Calu3 (cell line): ENCODE measurements around the gene CYS1. TPM values are rescaled to one million over a fixed set of nuclear protein-coding genes. Genes with fewer than 3 reads are reported as not detected.

Experiments
- BruUV-seq: library from RNA; stranded (reverse); fragments of 400-500 nt; replicated peaks from 2 replicates; lab custom pipeline; 2021; lab: Mats Ljungman, UMichigan
- CTCF ChIA-PET: fragments of 300-600 bp; sonication (Branson Sonifier 250); formaldehyde crosslinking; loops from one replicate; lab custom pipeline; 2022; ENCODE audit warnings: antibody characterized with exemption; lab: Charles Lee
- DNase-seq: peaks from one replicate; pipeline ENCODE4 v3.0.0; 2022
- H3K27ac Mint-ChIP-seq: one replicate; pipeline ENCODE4 v1.8.0; 2022; ENCODE audit warnings: mixed read lengths; ENCODE audit not compliant: unreplicated experiment
- H3K27me3 Mint-ChIP-seq: one replicate; pipeline ENCODE4 v1.8.0; 2022; ENCODE audit warnings: mixed read lengths; ENCODE audit not compliant: unreplicated experiment
- H3K36me3 Mint-ChIP-seq: one replicate; pipeline ENCODE4 v1.8.0; 2022; ENCODE audit warnings: mild to moderate bottlenecking, moderate library complexity, mixed read lengths; ENCODE audit not compliant: insufficient read depth, unreplicated experiment
- H3K4me1 Mint-ChIP-seq: one replicate; pipeline ENCODE4 v1.8.0; 2022; ENCODE audit warnings: mild to moderate bottlenecking, low read depth, mixed read lengths; ENCODE audit not compliant: unreplicated experiment
- H3K4me3 Mint-ChIP-seq: one replicate; pipeline ENCODE4 v1.8.0; 2022; ENCODE audit warnings: mild to moderate bottlenecking, low read depth, moderate library complexity, mixed read lengths; ENCODE audit not compliant: unreplicated experiment
- H3K9me3 Mint-ChIP-seq: one replicate; pipeline ENCODE4 v1.8.0; 2022; ENCODE audit warnings: low read depth, mixed read lengths; ENCODE audit not compliant: unreplicated experiment
- intact Hi-C: fragments of 100-400 bp; cut with micrococcal nuclease; formaldehyde crosslinking; loops from one replicate; pipeline ENCODE4 v1.10.0; 2022; ENCODE audit not compliant: unreplicated experiment
- total RNA-seq: library from RNA; stranded (reverse); gene quantifications from 2 replicates; pipeline ENCODE4 v1.2.3, GENCODE V29; 2022
- TF ChIP-seq, protein P1 (sequence below): fragments of 200-600 bp; IDR thresholded peaks from one replicate; pipeline ENCODE4 v1.8.0; 2022; ENCODE audit warnings: antibody characterized with exemption; ENCODE audit not compliant: unreplicated experiment

CYS1 gene
- total RNA-seq, 1 experiment from 2014 or later, result 4.8 TPM

DNA sequence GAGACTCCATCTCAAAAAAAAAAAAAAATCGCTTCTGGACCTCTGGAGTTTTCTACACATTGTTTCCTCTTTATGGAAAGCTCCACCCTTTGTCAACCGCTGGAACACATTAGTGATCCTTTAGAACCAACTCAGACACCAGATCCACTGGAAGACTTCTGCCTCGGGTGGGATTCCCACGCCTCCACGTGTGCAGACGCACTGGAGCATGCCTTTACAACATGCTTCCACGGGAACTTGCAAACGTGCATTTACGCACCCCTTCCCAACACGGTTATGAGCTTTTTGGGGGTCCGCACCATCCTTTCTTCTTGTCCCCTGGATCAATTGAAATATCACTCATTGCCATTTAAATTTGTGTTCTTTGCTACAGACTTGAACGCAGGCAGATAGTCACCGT is 5.1 kb downstream of the CYS1 start:
- no peak for DNase-seq
- TF ChIP-seq, protein P1, sequence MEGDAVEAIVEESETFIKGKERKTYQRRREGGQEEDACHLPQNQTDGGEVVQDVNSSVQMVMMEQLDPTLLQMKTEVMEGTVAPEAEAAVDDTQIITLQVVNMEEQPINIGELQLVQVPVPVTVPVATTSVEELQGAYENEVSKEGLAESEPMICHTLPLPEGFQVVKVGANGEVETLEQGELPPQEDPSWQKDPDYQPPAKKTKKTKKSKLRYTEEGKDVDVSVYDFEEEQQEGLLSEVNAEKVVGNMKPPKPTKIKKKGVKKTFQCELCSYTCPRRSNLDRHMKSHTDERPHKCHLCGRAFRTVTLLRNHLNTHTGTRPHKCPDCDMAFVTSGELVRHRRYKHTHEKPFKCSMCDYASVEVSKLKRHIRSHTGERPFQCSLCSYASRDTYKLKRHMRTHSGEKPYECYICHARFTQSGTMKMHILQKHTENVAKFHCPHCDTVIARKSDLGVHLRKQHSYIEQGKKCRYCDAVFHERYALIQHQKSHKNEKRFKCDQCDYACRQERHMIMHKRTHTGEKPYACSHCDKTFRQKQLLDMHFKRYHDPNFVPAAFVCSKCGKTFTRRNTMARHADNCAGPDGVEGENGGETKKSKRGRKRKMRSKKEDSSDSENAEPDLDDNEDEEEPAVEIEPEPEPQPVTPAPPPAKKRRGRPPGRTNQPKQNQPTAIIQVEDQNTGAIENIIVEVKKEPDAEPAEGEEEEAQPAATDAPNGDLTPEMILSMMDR, result no peak
- H3K36me3 Mint-ChIP-seq, result peaks cover 4% of the 10 kb centered on the region
- no peak overlapping the region for H3K27ac Mint-ChIP-seq
- no TSS peak for BruUV-seq
- peaks cover 23% of the 10 kb centered on the region for H3K4me1 Mint-ChIP-seq
- no peaks in the 10 kb centered on the region for H3K9me3 Mint-ChIP-seq
- H3K4me3 Mint-ChIP-seq, result no peak overlapping the region
- intact Hi-C loops, result loop anchor here (10.0 kb wide), 1 partner anchor 590 kb away; no protein-coding TSS in a partner anchor
- CTCF ChIA-PET, result no interaction called here
- peaks cover 74% of the 10 kb centered on the region for H3K27me3 Mint-ChIP-seq

DNA sequence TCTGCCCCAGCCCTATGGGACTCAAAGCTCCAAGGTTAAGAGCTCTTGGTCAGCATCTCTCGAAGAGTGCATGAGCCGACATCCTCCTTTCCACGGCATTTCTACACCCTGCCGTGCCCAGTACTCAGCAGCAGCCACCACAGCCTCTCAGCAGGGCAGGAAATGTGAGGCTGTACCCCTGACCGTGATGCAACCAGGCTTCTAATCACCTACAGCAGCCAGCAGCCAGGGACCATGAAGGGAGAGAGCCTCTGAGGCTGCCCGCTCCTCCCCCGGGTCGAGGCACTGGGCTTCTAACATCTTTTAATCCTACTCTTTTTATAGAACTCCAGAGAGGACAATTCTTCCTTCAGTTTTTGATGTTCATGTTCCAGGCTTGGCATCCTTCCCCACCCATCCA is 6.5 kb downstream of the CYS1 start:
- peaks cover 18% of the 10 kb centered on the region for H3K4me1 Mint-ChIP-seq
- H3K36me3 Mint-ChIP-seq, result no peaks in the 10 kb centered on the region
- H3K27ac Mint-ChIP-seq, result no peak overlapping the region
- H3K9me3 Mint-ChIP-seq, result no peaks in the 10 kb centered on the region
- H3K4me3 Mint-ChIP-seq, result no peak overlapping the region
- TF ChIP-seq, protein P1, result no peak
- intact Hi-C loops, result loop anchor here (2.0 to 10.0 kb wide), 2 partner anchors 367 to 591 kb away; no protein-coding TSS in a partner anchor
- CTCF ChIA-PET, result interaction anchor here (3.0 to 3.8 kb wide), 2 partner anchors 23 to 51 kb away, joined by 21 to 124 read pairs; no protein-coding TSS in a partner anchor
- BruUV-seq, result no TSS peak
- H3K27me3 Mint-ChIP-seq, result peaks cover 67% of the 10 kb centered on the region
- DNase-seq, result no peak

DNA sequence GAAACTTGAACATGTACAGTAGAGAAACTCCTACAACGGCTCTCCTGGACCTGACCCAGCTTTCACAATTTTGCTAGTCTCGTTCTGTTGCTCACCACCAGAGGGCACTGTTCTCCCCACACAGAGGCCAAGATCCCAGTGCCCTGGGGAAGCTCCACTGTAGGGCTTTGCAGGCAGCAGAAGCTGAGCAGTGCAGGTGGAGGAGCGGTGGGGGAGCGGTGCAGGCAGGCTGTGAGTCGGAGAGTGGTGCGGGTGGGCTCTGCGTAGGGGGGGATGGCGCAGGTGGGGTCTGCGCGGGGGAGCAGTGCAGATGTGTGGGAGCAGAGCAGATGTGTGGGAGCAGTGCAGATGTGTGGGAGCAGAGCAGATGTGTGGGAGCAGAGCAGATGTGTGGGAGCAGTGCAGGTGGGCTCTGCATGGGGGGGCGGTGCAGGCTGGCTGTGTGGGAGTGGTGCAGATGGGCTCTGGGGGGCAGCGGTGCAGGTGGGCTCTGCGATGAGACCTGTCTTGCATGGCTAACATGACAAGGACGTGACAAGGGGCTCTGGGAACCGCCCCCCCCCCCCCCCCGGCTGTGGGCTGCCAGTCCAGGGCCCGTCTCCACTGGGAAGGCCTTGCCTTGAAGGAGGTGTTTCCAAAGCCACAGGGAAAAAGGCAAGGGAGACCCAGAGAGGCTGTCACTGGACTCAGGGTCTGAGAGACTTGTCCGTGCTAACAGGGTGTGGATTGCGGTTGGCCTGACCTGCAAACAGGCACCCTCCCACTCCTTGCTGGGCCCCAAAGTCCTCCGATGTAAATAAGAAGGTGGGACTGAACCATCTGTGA is 7.3 kb downstream of the CYS1 start:
- Mint-ChIP-seq H3K4me3 (no peak overlapping the region), H3K9me3 (no peaks in the 10 kb centered on the region), H3K27me3 (peaks cover 58% of the 10 kb centered on the region), H3K27ac (no peak overlapping the region), H3K4me1 (peaks cover 10% of the 10 kb centered on the region), H3K36me3 (no peaks in the 10 kb centered on the region)
- no TSS peak for BruUV-seq
- peak; percentile 86 for DNase-seq
- intact Hi-C loops, result loop anchor here (1.0 to 10.0 kb wide), 3 partner anchors 24 to 592 kb away; no protein-coding TSS in a partner anchor
- CTCF ChIA-PET, result interaction anchor here (0.6 to 3.8 kb wide), 17 partner anchors 13 to 362 kb away, joined by 3 to 124 read pairs (median 6); no protein-coding TSS in a partner anchor
- TF ChIP-seq, protein P1, result peak; percentile 77

DNA sequence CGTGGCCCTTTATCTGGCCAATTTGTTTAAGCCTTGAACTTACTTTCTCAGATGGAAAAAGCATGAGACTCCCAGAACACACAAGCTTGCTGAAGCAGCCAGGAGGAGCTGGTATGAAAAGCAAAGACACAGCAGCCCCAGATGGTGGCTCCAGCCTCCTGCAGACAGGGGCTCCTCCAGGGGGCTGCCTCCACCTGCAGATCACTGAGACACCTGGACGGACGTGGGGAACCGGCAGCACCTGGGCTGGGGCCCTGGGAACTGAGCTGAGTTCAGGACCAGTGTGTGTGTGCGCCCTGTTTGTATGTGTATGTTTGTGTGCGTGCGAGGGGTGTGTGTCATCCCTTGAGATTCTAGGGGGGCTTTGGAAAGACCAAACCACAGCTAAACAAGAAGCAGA is 8.6 kb downstream of the CYS1 start:
- BruUV-seq, result no TSS peak
- H3K36me3 Mint-ChIP-seq, result no peaks in the 10 kb centered on the region
- CTCF ChIA-PET, result interaction anchor here (0.6 to 3.8 kb wide), 8 partner anchors 10 to 598 kb away, joined by 3 to 124 read pairs (median 11); no protein-coding TSS in a partner anchor
- H3K27ac Mint-ChIP-seq, result no peak overlapping the region
- peaks cover 10% of the 10 kb centered on the region for H3K4me1 Mint-ChIP-seq
- no peak overlapping the region for H3K4me3 Mint-ChIP-seq
- TF ChIP-seq, protein P1, result no peak
- H3K9me3 Mint-ChIP-seq, result no peaks in the 10 kb centered on the region
- intact Hi-C loops, result loop anchor here (10.0 kb wide), 1 partner anchor 593 kb away; no protein-coding TSS in a partner anchor
- no peak for DNase-seq
- H3K27me3 Mint-ChIP-seq, result peaks cover 46% of the 10 kb centered on the region
